Heart left ventricle (tissue), 16 donors: ENCODE data around the gene RIMS3. TPM values are rescaled to one million over a fixed set of nuclear protein-coding genes. Genes with fewer than 3 reads are reported as not detected.

ENCODE experiments used
- ATAC-seq, 4 donors: fragments of 200-7000 bp; cut with Tn5 transposase; one replicate each; pipeline ENCODE4 v1.9.1; 2020 to 2022; ENCODE audit warnings: moderate library complexity in 4 of 4, mild to moderate bottlenecking in 3 of 4, moderate number of reproducible peaks in 1 of 4
- DNase-seq, 5 donors: peaks; one replicate each; pipeline ENCODE4 v3.0.0-alpha.2; 2020
- H3K27ac ChIP-seq, 12 donors: fragments of 200-600 bp; sonication (generic) in 4 of 12; one replicate each; pipeline versions ENCODE4 v1.5.0 to v1.8.0; 2016 to 2022; ENCODE audit warnings: mild to moderate bottlenecking in 2 of 12
- H3K27me3 ChIP-seq, 9 donors: fragments of 200-600 bp; sonication (generic) in 2 of 9; one replicate each; pipeline versions ENCODE4 v1.5.1 to v1.8.0; 2016 to 2022; ENCODE audit warnings: mild to moderate bottlenecking in 3 of 9
- H3K36me3 ChIP-seq, 9 donors: fragments of 200-600 bp; sonication (generic) in 2 of 9; one replicate each; pipeline versions ENCODE4 v1.5.0 to v1.8.0; 2018 to 2022; ENCODE audit warnings: mild to moderate bottlenecking in 2 of 9
- H3K4me1 ChIP-seq, 12 donors: fragments of 200-600 bp; sonication (generic) in 4 of 12; one replicate each; pipeline versions ENCODE4 v1.5.0 to v1.8.0; 2016 to 2022; ENCODE audit warnings: mild to moderate bottlenecking in 3 of 12
- H3K4me3 ChIP-seq, 12 donors: fragments of 200-600 bp; sonication (generic) in 4 of 12; one replicate each; pipeline versions ENCODE4 v1.5.0 to v1.8.0; 2017 to 2022; ENCODE audit warnings: mild to moderate bottlenecking in 9 of 12, moderate library complexity in 4 of 12
- H3K9me3 ChIP-seq, 12 donors: fragments of 200-600 bp; sonication (generic) in 4 of 12; one replicate each; pipeline versions ENCODE4 v1.5.0 to v1.8.0; 2016 to 2022; ENCODE audit warnings: mild to moderate bottlenecking in 1 of 12
- POLR2A ChIP-seq, 2 donors: fragments of 450-650 bp; IDR thresholded peaks; one replicate each; pipeline ENCODE4 v1.6.1; 2017; ENCODE audit warnings: antibody characterized with exemption in 2 of 2, mild to moderate bottlenecking in 2 of 2, moderate library complexity in 2 of 2
- WGBS, 4 donors: extraction: QIAGEN DNeasy Blood & Tissue Kit in 2 of 4; methylation state at CpG; one replicate each; pipeline versions ENCODE4 v1.1.5 to v1.1.7; 2013 to 2018; 5-methylcytosine and 5-hydroxymethylcytosine counted together
- intact Hi-C, 10 donors: fragments of 100-400 bp; cut with DNase I; formaldehyde crosslinking; loops; one replicate each; pipeline versions ENCODE4 v1.11.1 to v1.14.2; 2022
- long read RNA-seq, 3 donors: library from polyadenylated mRNA; unstranded; transcript quantifications; one replicate each; pipeline ENCODE4 v2.0.0, GENCODE V29; 2020 to 2021
- polyA plus RNA-seq, 2 donors: library from polyadenylated mRNA; stranded (reverse); fragments of 200-250 nt; gene quantifications; one replicate each; pipeline ENCODE4 v1.2.3, GENCODE V29; 2013
- total RNA-seq, 9 donors: library from RNA; depleted of rRNA in 2 of 9; stranded (reverse); fragments of >200 nt in 2 of 9; fragmentation: NEBNext Ultra II Directional in 3 of 9; extraction: Animal tissue kit (Norgen Biotek cat#: 25700) in 3 of 9; gene quantifications; one replicate each; pipeline versions ENCODE4 v1.1.0 to v1.2.4, GENCODE V29; 2016 to 2023
- TF ChIP-seq, protein P1 (sequence below), 12 donors: fragments of 200-600 bp; sonication (generic) in 4 of 12; IDR thresholded peaks; one replicate each; pipeline versions ENCODE4 v1.5.0 to v1.8.0; 2018 to 2022; ENCODE audit warnings: antibody characterized with exemption in 12 of 12, mild to moderate bottlenecking in 5 of 12
- donor health status: ischemic (EF 13 %, LVEDD 7.1; RV severe dilation, severe dysfunction).
- donor health status: healthy with polysubstance abuse.
- donor health status: DM: no; HTN: yes; CAD: no.
- donor health status: DM: no; HTN: no; CAD: no.
- donor health status: ischemic (EF 25% LVEDD 6.9; RV normal size, moderate dysfunction).
- donor health status: ischemic (EF 25% LVEDD 5.7; RV mildly dilated, moderate dysfunction).
- donor health status: healthy.
- donor health status: DM: yes; HTN: yes; CAD: no.
- donor health status: ischemic (EF 35%, LVEDD 5.7; RV mildly dilated, moderate dysfunction).
- donor health status: nonischemic (EF 11% LVEDD 7.7; RV severe dilation, severe dysfunction).
- donor health status: DM: yes; HTN: yes; CAD: no.
- donor health status: PGD.
- donor health status: ischemic (EF 29% LVEDD 5.4; RV normal size, mild dysfunction).
- donor health status: nonischemic (EF 23%, LVEDD 6.1; RV moderate dilation, normal function).

Gene RIMS3
- total RNA-seq (1 to 10 TPM in 5 of 9 donors, under 1 TPM in 4; 0.56 to 3.0 (median 1.1) TPM), polyA plus RNA-seq (under 1 TPM; 0.23 to 0.30 TPM)
- long read RNA-seq, donor 1 = 0 reads
- long read RNA-seq, donor 2, partial matches to known transcripts = 0 of 2 reads
- long read RNA-seq, donor 2, other reads (novel, unspliced or antisense) = 2 of 2 reads
- long read RNA-seq, donor 3 = 0 reads

DNA sequence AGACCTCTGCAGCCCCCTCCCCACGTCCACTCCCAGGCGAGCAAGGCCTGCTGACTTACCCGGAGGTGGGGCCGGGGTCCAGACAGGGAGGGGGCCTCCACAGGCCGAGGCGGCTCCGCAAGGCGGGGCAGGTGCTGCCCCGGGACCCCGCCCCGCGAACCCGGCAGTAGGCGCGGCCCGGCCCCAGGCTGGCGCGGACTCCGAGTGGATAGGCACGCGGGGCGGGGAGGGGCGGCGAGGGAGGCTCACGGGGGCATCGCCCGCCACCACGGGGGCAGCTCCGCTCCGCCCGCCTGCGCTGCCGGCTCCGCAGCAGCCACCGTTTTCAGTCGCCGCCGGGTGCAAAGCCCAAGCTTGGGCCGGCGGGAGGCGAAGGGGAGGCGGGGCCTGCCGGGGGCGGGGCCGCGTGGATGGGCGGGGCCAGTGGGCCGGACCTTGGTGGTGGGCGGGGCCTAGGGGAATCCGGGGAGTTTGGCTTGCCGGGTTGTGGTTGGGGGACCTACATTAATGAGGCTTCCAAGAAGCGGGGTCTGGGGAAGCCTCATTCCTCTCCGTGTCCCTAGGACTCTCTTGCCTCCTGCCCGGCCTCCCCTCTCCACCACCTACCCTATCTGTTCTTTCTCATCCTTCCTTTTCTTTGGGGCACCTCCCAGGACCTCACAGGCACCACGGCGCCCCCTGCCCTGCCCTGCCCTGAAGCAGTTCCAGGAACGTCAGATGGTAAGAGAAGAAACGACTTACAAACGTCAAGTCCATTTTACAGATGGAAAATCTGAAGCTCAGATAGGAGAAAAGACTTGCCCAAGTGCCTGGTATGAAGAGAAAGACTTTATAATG is at the start of gene RIMS3:
TSS of gene RIMS3 (minus strand) at position 348 of the 837 bp plus-strand sequence. CDS start 23,757 bp downstream, outside the sequence.
- H3K36me3 ChIP-seq = no peaks in the 10 kb centered on the region
- H3K4me1 ChIP-seq = peaks cover 0 to 27% (median 9%) of the 10 kb centered on the region in 12 donors
- intact Hi-C loops = loop anchor here in 8 of 10 donors (5.0 to 10.0 kb wide), 4 partner anchors 33 to 53 kb away; no protein-coding TSS in a partner anchor
- H3K27me3 ChIP-seq = no peaks in the 10 kb centered on the region
- DNase-seq = peak; percentile 71 to 93 (median 80)
- H3K27ac ChIP-seq = peak within 1 kb of the TSS in 3 of 12 donors; percentile 7 to 72 (median 38)
- peak within 1 kb of the TSS; percentile 33 to 77 (median 63) for H3K4me3 ChIP-seq
- no peaks in the 10 kb centered on the region for H3K9me3 ChIP-seq
- ATAC-seq = peak in 3 of 4 donors; percentile 93 to 95 (median 93)
- TF ChIP-seq POLR2A (IDR thresholded peaks at IDR 0.05) = peak in 1 of 2 donors; percentile 18
- TF ChIP-seq, protein P1, sequence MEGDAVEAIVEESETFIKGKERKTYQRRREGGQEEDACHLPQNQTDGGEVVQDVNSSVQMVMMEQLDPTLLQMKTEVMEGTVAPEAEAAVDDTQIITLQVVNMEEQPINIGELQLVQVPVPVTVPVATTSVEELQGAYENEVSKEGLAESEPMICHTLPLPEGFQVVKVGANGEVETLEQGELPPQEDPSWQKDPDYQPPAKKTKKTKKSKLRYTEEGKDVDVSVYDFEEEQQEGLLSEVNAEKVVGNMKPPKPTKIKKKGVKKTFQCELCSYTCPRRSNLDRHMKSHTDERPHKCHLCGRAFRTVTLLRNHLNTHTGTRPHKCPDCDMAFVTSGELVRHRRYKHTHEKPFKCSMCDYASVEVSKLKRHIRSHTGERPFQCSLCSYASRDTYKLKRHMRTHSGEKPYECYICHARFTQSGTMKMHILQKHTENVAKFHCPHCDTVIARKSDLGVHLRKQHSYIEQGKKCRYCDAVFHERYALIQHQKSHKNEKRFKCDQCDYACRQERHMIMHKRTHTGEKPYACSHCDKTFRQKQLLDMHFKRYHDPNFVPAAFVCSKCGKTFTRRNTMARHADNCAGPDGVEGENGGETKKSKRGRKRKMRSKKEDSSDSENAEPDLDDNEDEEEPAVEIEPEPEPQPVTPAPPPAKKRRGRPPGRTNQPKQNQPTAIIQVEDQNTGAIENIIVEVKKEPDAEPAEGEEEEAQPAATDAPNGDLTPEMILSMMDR (IDR thresholded peaks at IDR 0.05) = peak in 1 of 12 donors; percentile 7
- 1 to 6% (median 2%) methylated on average over 17 to 59 of the region's 59 CpGs for WGBS, 4 donors

DNA sequence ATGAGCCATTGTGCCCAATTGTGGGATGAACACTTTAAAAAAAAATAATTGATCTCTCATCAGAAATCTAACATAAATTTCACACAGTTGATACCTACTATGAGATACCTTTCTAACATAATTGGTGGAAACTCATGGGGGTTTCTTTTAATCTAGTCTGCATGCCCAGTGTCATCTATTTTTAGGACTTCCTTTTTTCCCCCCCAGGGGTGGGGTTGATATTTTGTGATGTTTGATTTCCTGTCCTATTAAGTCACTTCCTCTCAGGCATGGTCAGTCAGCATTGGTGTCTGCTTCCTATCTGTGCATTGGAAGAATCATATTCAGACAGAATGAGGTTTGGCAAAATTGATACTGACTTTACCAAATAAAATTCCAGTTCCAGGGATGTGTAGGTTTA is 47.5 kb upstream of the RIMS3 start:
- TF ChIP-seq, protein P1 (IDR thresholded peaks at IDR 0.05) = no peak
- TF ChIP-seq POLR2A (IDR thresholded peaks at IDR 0.05) = no peak
- Histone ChIP-seq H3K27ac (peak overlapping the region in 11 of 12 donors; percentile 75 to 91 (median 87)), H3K4me1 (peaks cover 8 to 91% (median 65%) of the 10 kb centered on the region in 12 donors), H3K27me3 (no peaks in the 10 kb centered on the region), H3K4me3 (peak overlapping the region in 6 of 12 donors; percentile 6 to 73 (median 62)), H3K36me3 (peaks cover 0 to 18% (median 0%) of the 10 kb centered on the region in 9 donors), H3K9me3 (no peaks in the 10 kb centered on the region)
- ATAC-seq = peak in 2 of 4 donors; percentile 4 to 45
- intact Hi-C loops = loop anchor here in 1 of 10 donors (5.0 kb wide), 1 partner anchor 89 kb away; no protein-coding TSS in a partner anchor
- peak in 2 of 5 donors; percentile 33 to 47 for DNase-seq

DNA sequence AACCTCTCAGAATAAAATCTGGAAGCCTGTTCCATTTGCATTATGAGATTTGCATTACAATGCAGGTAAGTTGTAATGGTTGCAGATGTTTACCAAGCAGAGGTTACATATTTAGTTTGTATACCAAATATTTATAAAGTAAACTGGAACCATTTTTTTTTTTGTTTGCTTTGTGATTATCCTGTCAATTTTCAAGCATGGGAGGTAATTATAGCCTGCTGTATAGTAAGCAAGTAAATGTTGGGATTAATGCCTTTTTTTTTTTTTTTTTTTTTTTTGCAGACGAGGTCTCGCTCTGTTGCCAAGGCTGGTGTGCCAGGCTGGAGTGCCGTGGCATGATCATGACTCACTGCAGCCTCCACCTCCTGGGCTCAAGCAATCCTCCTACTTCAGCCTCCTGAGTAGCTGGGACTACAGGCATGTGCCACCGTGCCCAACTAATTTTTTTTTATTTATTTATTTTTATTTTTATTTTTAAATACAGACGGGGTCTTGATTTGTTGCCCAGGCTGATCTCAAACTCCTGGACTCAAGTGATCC is 47.0 kb upstream of the RIMS3 start:
- Histone ChIP-seq H3K27ac (peak overlapping the region in 11 of 12 donors; percentile 75 to 91 (median 87)), H3K9me3 (no peaks in the 10 kb centered on the region), H3K4me1 (peaks cover 8 to 90% (median 60%) of the 10 kb centered on the region in 12 donors), H3K36me3 (peaks cover 0 to 18% (median 0%) of the 10 kb centered on the region in 9 donors), H3K27me3 (no peaks in the 10 kb centered on the region), H3K4me3 (peak overlapping the region in 8 of 12 donors; percentile 59 to 73 (median 63))
- 47 to 54% (median 54%) methylated on average over 5 of the region's 5 CpGs for WGBS, 4 donors
- no peak for DNase-seq
- intact Hi-C loops = loop anchor here in 1 of 10 donors (5.0 kb wide), 1 partner anchor 90 kb away; no protein-coding TSS in a partner anchor
- TF ChIP-seq POLR2A (IDR thresholded peaks at IDR 0.05) = no peak
- TF ChIP-seq, protein P1 (IDR thresholded peaks at IDR 0.05) = no peak
- no peak for ATAC-seq
